ENCODE data around the gene DNA2.

- TF ChIP-seq, protein P1, sequence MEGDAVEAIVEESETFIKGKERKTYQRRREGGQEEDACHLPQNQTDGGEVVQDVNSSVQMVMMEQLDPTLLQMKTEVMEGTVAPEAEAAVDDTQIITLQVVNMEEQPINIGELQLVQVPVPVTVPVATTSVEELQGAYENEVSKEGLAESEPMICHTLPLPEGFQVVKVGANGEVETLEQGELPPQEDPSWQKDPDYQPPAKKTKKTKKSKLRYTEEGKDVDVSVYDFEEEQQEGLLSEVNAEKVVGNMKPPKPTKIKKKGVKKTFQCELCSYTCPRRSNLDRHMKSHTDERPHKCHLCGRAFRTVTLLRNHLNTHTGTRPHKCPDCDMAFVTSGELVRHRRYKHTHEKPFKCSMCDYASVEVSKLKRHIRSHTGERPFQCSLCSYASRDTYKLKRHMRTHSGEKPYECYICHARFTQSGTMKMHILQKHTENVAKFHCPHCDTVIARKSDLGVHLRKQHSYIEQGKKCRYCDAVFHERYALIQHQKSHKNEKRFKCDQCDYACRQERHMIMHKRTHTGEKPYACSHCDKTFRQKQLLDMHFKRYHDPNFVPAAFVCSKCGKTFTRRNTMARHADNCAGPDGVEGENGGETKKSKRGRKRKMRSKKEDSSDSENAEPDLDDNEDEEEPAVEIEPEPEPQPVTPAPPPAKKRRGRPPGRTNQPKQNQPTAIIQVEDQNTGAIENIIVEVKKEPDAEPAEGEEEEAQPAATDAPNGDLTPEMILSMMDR (IDR thresholded peaks at IDR 0.05) = no peak
- TF ChIP-seq EZH2 (IDR thresholded peaks at IDR 0.05; ENCODE audit: borderline replicate concordance, insufficient read depth, low read depth, low read length, poor library complexity, severe bottlenecking) = no peak
These were observed 43.2 kb downstream of the DNA2 start for GRCh38 chr10:68428396-68429104.

Data from B cell (primary cell).